HEK293 (cell line): ENCODE data around the gene PCDH15.

Experiments used
- BCL11A ChIP-seq: fragments of 450-650 bp; formaldehyde crosslinking; IDR thresholded peaks from 2 replicates; pipeline ENCODE4 v1.5.1; 2016; ENCODE audit warnings: low read depth, missing biosample characterization, missing genetic modification characterization
- EGR2 ChIP-seq: fragments of 450-650 bp; formaldehyde crosslinking; IDR thresholded peaks from 2 replicates; pipeline ENCODE4 v1.5.1; 2016; ENCODE audit warnings: low read depth, missing biosample characterization, missing genetic modification characterization
- MZF1 ChIP-seq: fragments of 450-650 bp; formaldehyde crosslinking; IDR thresholded peaks from 2 replicates; pipeline ENCODE4 v1.5.1; 2017; ENCODE audit warnings: missing biosample characterization, missing genetic modification characterization, borderline replicate concordance
- REPIN1 ChIP-seq: fragments of 450-650 bp; formaldehyde crosslinking; IDR thresholded peaks from 2 replicates; pipeline ENCODE4 v1.5.1; 2017; ENCODE audit warnings: missing biosample characterization, missing genetic modification characterization, low read depth
- ZEB2 ChIP-seq: fragments of 450-650 bp; formaldehyde crosslinking; IDR thresholded peaks from 2 replicates; pipeline ENCODE4 v1.5.1; 2016; ENCODE audit warnings: missing biosample characterization, missing genetic modification characterization
- ZNF121 ChIP-seq: fragments of 450-650 bp; formaldehyde crosslinking; IDR thresholded peaks from 2 replicates; pipeline ENCODE4 v1.5.1; 2016; ENCODE audit warnings: missing biosample characterization, missing genetic modification characterization
- ZNF140 ChIP-seq: fragments of 450-650 bp; formaldehyde crosslinking; IDR thresholded peaks from 2 replicates; pipeline ENCODE4 v1.5.1; 2016; ENCODE audit warnings: missing biosample characterization, missing genetic modification characterization
- ZNF202 ChIP-seq: fragments of 450-650 bp; formaldehyde crosslinking; IDR thresholded peaks from 2 replicates; pipeline ENCODE4 v1.5.1; 2016; ENCODE audit warnings: missing biosample characterization, missing genetic modification characterization, borderline replicate concordance
- ZNF292 ChIP-seq: fragments of 450-650 bp; formaldehyde crosslinking; IDR thresholded peaks from 2 replicates; pipeline ENCODE4 v1.5.1; 2016; ENCODE audit warnings: low read depth, missing biosample characterization, missing genetic modification characterization, borderline replicate concordance
- ZNF37A ChIP-seq: fragments of 450-650 bp; IDR thresholded peaks from 2 replicates; pipeline ENCODE4 v1.5.1; 2018; ENCODE audit warnings: missing biosample characterization, missing genetic modification characterization
- ZNF394 ChIP-seq: fragments of 450-650 bp; formaldehyde crosslinking; IDR thresholded peaks from 2 replicates; pipeline ENCODE4 v1.5.1; 2016; ENCODE audit warnings: missing biosample characterization, missing genetic modification characterization, mild to moderate bottlenecking, moderate library complexity, borderline replicate concordance
- ZNF426 ChIP-seq: fragments of 450-650 bp; formaldehyde crosslinking; IDR thresholded peaks from 2 replicates; pipeline ENCODE4 v1.5.1; 2017; ENCODE audit warnings: missing biosample characterization, missing genetic modification characterization, mild to moderate bottlenecking, inconsistent platforms, moderate library complexity
- ZNF529 ChIP-seq: fragments of 450-650 bp; formaldehyde crosslinking; IDR thresholded peaks from 2 replicates; pipeline ENCODE4 v1.5.1; 2017; ENCODE audit warnings: missing genetic modification characterization, missing biosample characterization; ENCODE audit not compliant: insufficient replicate concordance
- ZNF555 ChIP-seq: fragments of 450-650 bp; formaldehyde crosslinking; conservative IDR thresholded peaks from 2 replicates; pipeline ENCODE4 v1.5.1; 2017; ENCODE audit warnings: missing biosample characterization, mild to moderate bottlenecking, missing genetic modification characterization, inconsistent platforms
- ZNF560 ChIP-seq: fragments of 450-650 bp; formaldehyde crosslinking; IDR thresholded peaks from 2 replicates; pipeline ENCODE4 v1.5.1; 2017; ENCODE audit warnings: missing biosample characterization, missing genetic modification characterization, borderline replicate concordance
- ZNF561 ChIP-seq: fragments of 450-650 bp; IDR thresholded peaks from 2 replicates; pipeline ENCODE4 v1.5.1; 2018; ENCODE audit warnings: missing biosample characterization, missing genetic modification characterization, borderline replicate concordance
- ZNF623 ChIP-seq: fragments of 450-650 bp; formaldehyde crosslinking; IDR thresholded peaks from 2 replicates; pipeline ENCODE4 v1.5.1; 2016; ENCODE audit warnings: missing biosample characterization, missing genetic modification characterization
- ZNF654 ChIP-seq: fragments of 450-650 bp; formaldehyde crosslinking; IDR thresholded peaks from 2 replicates; pipeline ENCODE4 v1.5.1; 2016; ENCODE audit warnings: low read depth, missing biosample characterization, missing genetic modification characterization
- ZSCAN23 ChIP-seq: fragments of 450-650 bp; formaldehyde crosslinking; IDR thresholded peaks from 2 replicates; pipeline ENCODE4 v1.5.1; 2016; ENCODE audit warnings: missing biosample characterization, missing genetic modification characterization
- TF ChIP-seq, protein P1 (sequence below): fragments of 450-650 bp; formaldehyde crosslinking; IDR thresholded peaks from 2 replicates; pipeline ENCODE4 v1.5.1; 2016; ENCODE audit warnings: missing biosample characterization, missing genetic modification characterization
- TF ChIP-seq, protein P2 (sequence below): fragments of 450-650 bp; formaldehyde crosslinking; IDR thresholded peaks from 2 replicates; pipeline ENCODE4 v1.5.1; 2016; ENCODE audit warnings: missing biosample characterization, missing genetic modification characterization
- TF ChIP-seq, protein P3 (sequence below): fragments of 450-650 bp; formaldehyde crosslinking; IDR thresholded peaks from 2 replicates; pipeline ENCODE4 v1.5.1; 2016; ENCODE audit warnings: missing biosample characterization, missing genetic modification characterization
- TF ChIP-seq, protein P4 (sequence below): fragments of 450-650 bp; formaldehyde crosslinking; IDR thresholded peaks from 2 replicates; pipeline ENCODE4 v1.5.1; 2017; ENCODE audit warnings: missing biosample characterization, missing genetic modification characterization
- TF ChIP-seq, protein P5 (sequence below): fragments of 450-650 bp; formaldehyde crosslinking; IDR thresholded peaks from 2 replicates; pipeline ENCODE4 v1.5.1; 2016; ENCODE audit warnings: missing biosample characterization, missing genetic modification characterization
- TF ChIP-seq, protein P6 (sequence below): fragments of 450-650 bp; formaldehyde crosslinking; IDR thresholded peaks from 2 replicates; pipeline ENCODE4 v1.5.1; 2016; ENCODE audit warnings: missing biosample characterization, missing genetic modification characterization, borderline replicate concordance
- TF ChIP-seq, protein P7 (sequence below): fragments of 450-650 bp; formaldehyde crosslinking; conservative IDR thresholded peaks from 2 replicates; pipeline ENCODE4 v1.5.1; 2016; ENCODE audit warnings: low read depth, missing biosample characterization, missing genetic modification characterization

Gene PCDH15

DNA sequence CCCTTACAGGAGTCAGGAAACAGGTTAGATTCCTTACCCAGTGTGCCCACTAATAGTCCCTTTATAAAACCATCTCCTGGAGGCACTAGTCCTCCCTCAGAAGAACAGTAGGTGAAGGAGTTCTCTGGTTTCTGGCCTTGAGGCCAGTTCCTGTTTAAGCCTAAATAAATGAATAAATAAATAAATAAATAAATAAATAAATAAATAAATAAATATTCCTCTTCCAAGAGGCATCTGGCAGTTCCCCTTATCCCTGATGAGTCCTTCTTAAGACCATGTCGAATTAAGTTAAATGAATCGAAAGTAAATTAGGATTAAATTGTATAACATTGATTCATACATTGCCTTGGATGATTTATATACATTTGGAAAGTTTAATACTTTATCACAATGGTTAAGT is 223.3 kb downstream of the PCDH15 start (continued):
- TF ChIP-seq EGR2 (tag by site-specific recombination) (no peak), ZNF121 (tag by site-specific recombination) (no peak), REPIN1 (tag by site-specific recombination) (no peak), MZF1 (tag by site-specific recombination) (no peak), ZEB2 (tag by site-specific recombination) (no peak), ZNF37A (tag by site-specific recombination) (no peak), ZNF560 (tag by site-specific recombination) (no peak), ZNF292 (no peak), BCL11A (tag by site-specific recombination) (no peak), ZNF654 (tag by site-specific recombination) (peak; percentile 10; the same call in 1 of the 2 replicates), ZSCAN23 (tag by site-specific recombination) (no peak), ZNF394 (tag by site-specific recombination) (peak; percentile 56; the same call in 1 of the 2 replicates), ZNF202 (tag by site-specific recombination) (no peak), ZNF555 (tag by site-specific recombination) (peak; percentile 32), ZNF561 (tag by site-specific recombination) (no peak), ZNF623 (tag by site-specific recombination) (peak; percentile 32; the same call in 1 of the 2 replicates), ZNF529 (tag by site-specific recombination) (no peak), ZNF140 (0 out of 2 replicates have a peak, but pooled peaks have one; percentile 37), ZNF426 (peak; percentile 49)
- TF ChIP-seq, protein P1, sequence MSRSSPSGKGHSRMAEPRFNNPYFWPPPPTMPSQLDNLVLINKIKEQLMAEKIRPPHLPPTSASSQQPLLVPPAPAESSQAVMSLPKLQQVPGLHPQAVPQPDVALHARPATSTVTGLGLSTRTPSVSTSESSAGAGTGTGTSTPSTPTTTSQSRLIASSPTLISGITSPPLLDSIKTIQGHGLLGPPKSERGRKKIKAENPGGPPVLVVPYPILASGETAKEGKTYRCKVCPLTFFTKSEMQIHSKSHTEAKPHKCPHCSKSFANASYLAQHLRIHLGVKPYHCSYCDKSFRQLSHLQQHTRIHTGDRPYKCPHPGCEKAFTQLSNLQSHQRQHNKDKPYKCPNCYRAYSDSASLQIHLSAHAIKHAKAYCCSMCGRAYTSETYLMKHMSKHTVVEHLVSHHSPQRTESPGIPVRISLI: no peak
- TF ChIP-seq, protein P2, sequence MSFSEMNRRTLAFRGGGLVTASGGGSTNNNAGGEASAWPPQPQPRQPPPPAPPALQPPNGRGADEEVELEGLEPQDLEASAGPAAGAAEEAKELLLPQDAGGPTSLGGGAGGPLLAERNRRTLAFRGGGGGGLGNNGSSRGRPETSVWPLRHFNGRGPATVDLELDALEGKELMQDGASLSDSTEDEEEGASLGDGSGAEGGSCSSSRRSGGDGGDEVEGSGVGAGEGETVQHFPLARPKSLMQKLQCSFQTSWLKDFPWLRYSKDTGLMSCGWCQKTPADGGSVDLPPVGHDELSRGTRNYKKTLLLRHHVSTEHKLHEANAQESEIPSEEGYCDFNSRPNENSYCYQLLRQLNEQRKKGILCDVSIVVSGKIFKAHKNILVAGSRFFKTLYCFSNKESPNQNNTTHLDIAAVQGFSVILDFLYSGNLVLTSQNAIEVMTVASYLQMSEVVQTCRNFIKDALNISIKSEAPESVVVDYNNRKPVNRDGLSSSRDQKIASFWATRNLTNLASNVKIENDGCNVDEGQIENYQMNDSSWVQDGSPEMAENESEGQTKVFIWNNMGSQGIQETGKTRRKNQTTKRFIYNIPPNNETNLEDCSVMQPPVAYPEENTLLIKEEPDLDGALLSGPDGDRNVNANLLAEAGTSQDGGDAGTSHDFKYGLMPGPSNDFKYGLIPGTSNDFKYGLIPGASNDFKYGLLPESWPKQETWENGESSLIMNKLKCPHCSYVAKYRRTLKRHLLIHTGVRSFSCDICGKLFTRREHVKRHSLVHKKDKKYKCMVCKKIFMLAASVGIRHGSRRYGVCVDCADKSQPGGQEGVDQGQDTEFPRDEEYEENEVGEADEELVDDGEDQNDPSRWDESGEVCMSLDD: no peak
- TF ChIP-seq, protein P3, sequence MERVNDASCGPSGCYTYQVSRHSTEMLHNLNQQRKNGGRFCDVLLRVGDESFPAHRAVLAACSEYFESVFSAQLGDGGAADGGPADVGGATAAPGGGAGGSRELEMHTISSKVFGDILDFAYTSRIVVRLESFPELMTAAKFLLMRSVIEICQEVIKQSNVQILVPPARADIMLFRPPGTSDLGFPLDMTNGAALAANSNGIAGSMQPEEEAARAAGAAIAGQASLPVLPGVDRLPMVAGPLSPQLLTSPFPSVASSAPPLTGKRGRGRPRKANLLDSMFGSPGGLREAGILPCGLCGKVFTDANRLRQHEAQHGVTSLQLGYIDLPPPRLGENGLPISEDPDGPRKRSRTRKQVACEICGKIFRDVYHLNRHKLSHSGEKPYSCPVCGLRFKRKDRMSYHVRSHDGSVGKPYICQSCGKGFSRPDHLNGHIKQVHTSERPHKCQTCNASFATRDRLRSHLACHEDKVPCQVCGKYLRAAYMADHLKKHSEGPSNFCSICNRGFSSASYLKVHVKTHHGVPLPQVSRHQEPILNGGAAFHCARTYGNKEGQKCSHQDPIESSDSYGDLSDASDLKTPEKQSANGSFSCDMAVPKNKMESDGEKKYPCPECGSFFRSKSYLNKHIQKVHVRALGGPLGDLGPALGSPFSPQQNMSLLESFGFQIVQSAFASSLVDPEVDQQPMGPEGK (tag by site-specific recombination): no peak
- TF ChIP-seq, protein P4, sequence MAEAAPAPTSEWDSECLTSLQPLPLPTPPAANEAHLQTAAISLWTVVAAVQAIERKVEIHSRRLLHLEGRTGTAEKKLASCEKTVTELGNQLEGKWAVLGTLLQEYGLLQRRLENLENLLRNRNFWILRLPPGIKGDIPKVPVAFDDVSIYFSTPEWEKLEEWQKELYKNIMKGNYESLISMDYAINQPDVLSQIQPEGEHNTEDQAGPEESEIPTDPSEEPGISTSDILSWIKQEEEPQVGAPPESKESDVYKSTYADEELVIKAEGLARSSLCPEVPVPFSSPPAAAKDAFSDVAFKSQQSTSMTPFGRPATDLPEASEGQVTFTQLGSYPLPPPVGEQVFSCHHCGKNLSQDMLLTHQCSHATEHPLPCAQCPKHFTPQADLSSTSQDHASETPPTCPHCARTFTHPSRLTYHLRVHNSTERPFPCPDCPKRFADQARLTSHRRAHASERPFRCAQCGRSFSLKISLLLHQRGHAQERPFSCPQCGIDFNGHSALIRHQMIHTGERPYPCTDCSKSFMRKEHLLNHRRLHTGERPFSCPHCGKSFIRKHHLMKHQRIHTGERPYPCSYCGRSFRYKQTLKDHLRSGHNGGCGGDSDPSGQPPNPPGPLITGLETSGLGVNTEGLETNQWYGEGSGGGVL (tag by site-specific recombination): no peak
- TF ChIP-seq, protein P5, sequence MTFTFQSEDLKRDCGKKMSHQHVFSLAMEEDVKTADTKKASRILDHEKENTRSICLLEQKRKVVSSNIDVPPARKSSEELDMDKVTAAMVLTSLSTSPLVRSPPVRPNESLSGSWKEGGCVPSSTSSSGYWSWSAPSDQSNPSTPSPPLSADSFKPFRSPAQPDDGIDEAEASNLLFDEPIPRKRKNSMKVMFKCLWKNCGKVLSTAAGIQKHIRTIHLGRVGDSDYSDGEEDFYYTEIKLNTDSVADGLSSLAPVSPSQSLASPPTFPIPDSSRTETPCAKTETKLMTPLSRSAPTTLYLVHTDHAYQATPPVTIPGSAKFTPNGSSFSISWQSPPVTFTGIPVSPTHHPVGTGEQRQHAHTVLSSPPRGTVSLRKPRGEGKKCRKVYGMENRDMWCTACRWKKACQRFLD (tag by site-specific recombination): no peak
- TF ChIP-seq, protein P6, sequence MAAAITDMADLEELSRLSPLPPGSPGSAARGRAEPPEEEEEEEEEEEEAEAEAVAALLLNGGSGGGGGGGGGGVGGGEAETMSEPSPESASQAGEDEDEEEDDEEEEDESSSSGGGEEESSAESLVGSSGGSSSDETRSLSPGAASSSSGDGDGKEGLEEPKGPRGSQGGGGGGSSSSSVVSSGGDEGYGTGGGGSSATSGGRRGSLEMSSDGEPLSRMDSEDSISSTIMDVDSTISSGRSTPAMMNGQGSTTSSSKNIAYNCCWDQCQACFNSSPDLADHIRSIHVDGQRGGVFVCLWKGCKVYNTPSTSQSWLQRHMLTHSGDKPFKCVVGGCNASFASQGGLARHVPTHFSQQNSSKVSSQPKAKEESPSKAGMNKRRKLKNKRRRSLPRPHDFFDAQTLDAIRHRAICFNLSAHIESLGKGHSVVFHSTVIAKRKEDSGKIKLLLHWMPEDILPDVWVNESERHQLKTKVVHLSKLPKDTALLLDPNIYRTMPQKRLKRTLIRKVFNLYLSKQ (tag by site-specific recombination): no peak
- TF ChIP-seq, protein P7, sequence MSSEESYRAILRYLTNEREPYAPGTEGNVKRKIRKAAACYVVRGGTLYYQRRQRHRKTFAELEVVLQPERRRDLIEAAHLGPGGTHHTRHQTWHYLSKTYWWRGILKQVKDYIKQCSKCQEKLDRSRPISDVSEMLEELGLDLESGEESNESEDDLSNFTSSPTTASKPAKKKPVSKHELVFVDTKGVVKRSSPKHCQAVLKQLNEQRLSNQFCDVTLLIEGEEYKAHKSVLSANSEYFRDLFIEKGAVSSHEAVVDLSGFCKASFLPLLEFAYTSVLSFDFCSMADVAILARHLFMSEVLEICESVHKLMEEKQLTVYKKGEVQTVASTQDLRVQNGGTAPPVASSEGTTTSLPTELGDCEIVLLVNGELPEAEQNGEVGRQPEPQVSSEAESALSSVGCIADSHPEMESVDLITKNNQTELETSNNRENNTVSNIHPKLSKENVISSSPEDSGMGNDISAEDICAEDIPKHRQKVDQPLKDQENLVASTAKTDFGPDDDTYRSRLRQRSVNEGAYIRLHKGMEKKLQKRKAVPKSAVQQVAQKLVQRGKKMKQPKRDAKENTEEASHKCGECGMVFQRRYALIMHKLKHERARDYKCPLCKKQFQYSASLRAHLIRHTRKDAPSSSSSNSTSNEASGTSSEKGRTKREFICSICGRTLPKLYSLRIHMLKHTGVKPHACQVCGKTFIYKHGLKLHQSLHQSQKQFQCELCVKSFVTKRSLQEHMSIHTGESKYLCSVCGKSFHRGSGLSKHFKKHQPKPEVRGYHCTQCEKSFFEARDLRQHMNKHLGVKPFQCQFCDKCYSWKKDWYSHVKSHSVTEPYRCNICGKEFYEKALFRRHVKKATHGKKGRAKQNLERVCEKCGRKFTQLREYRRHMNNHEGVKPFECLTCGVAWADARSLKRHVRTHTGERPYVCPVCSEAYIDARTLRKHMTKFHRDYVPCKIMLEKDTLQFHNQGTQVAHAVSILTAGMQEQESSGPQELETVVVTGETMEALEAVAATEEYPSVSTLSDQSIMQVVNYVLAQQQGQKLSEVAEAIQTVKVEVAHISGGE (tag by site-specific recombination): peak; percentile 41
